ENCODE results near the gene EIF5A2. TPM values are rescaled to one million over a fixed set of nuclear protein-coding genes. Genes with fewer than 3 reads are reported as not detected.

The EIF5A2 gene
- total RNA-seq, 6 experiments from 2014 or later = 0.79 to 4.1 (median 2.5) TPM

- Histone ChIP-seq H3K36me3 (no peaks in the 10 kb centered on the region), H3K4me1 (no peaks in the 10 kb centered on the region), H3K4me3 (no peak overlapping the region), H3K27ac (no peak overlapping the region), H3K9me3 (no peaks in the 10 kb centered on the region), H3K27me3 (no peaks in the 10 kb centered on the region)
- intact Hi-C loops (cut with DNase I) = no loop called here
- ATAC-seq (no peak), DNase-seq (no peak)
- TF ChIP-seq POLR2A (IDR thresholded peaks at IDR 0.05) (no peak), CTCF (IDR thresholded peaks at IDR 0.05) (no peak)
- 67% methylated on average over 2 of the region's 2 CpGs for WGBS (ENCODE audit: insufficient coverage, low coverage, low lambda C conversion rate, missing lambda C conversion rate)
These were observed 68.1 kb downstream of the EIF5A2 start for GRCh38 chr3:170840291-170840859.

GRCh38 chr3:170839518-170840100 lies 68.8 kb downstream of the EIF5A2 start:
- H3K36me3 ChIP-seq = no peaks in the 10 kb centered on the region
- no peak overlapping the region for H3K27ac ChIP-seq
- intact Hi-C loops (cut with DNase I) = no loop called here
- no peak for ATAC-seq
- H3K27me3 ChIP-seq = no peaks in the 10 kb centered on the region
- H3K4me3 ChIP-seq = no peak overlapping the region
- H3K4me1 ChIP-seq = no peaks in the 10 kb centered on the region
- WGBS (ENCODE audit: insufficient coverage, low coverage, low lambda C conversion rate, missing lambda C conversion rate) = 77% methylated on average over 3 of the region's 3 CpGs
- no peak for TF ChIP-seq POLR2A (IDR thresholded peaks at IDR 0.05)
- TF ChIP-seq CTCF (IDR thresholded peaks at IDR 0.05) = no peak
- no peaks in the 10 kb centered on the region for H3K9me3 ChIP-seq
- no peak for DNase-seq

Other genes with a start within 250 kb of the EIF5A2 start
- 100 to 1,000 TPM in 2 of 6 experiments, 10 to 100 TPM in 3, 1 to 10 TPM in 1; 9.5 to 126 (median 31.1) TPM for gene RPL22L1, start 38.4 kb downstream of the EIF5A2 start, total RNA-seq
- gene SLC2A2, start 118.1 kb upstream of the EIF5A2 start, total RNA-seq = 100 to 1,000 TPM; 162 to 465 (median 276) TPM

Data from right lobe of liver (tissue), 6 donors.